ENCODE results near the gene VGF.

DNA sequence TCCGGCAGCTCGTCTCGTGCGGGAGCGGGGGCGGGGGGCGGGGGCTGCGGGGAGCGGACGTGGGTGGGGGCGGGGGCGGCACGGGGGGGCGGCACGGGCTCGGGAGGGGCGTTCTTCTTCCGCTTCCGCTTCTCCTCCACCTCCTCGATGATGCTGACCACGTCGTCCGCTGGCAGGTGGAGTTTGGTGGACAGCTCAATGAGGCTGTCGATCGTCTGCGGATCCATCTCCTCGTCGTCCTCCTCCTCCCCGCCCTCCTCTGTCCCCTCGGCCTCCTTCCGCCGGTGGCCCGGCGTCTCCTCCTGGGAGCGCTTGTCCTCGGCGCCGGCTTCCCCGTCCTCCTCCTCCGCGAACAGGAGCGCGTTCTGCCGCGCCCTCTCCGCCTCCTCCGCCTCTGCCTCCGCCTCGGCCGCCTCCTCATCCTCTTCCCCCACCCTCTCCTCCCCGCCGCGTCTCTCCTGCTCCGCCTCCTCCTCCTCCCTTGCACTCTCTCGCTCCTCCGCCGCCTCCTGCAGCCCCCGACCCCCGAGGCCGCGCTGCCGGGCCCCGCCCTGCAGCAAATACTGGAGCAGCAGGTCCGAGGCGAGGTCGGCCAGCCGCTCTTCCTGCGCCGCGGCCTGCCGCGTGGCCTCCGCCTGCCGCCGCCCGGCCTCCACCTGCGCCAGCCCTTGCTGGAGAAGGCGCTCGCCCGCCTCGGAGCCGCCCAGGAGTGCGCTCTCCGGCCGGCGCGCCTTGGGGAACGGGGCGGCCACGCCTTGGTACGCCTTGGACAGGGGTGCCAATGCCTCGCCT, 1.9 kb downstream of the VGF start:
- TF ChIP-seq, protein P1, sequence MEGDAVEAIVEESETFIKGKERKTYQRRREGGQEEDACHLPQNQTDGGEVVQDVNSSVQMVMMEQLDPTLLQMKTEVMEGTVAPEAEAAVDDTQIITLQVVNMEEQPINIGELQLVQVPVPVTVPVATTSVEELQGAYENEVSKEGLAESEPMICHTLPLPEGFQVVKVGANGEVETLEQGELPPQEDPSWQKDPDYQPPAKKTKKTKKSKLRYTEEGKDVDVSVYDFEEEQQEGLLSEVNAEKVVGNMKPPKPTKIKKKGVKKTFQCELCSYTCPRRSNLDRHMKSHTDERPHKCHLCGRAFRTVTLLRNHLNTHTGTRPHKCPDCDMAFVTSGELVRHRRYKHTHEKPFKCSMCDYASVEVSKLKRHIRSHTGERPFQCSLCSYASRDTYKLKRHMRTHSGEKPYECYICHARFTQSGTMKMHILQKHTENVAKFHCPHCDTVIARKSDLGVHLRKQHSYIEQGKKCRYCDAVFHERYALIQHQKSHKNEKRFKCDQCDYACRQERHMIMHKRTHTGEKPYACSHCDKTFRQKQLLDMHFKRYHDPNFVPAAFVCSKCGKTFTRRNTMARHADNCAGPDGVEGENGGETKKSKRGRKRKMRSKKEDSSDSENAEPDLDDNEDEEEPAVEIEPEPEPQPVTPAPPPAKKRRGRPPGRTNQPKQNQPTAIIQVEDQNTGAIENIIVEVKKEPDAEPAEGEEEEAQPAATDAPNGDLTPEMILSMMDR (IDR thresholded peaks at IDR 0.05 in 4 of 5, conservative IDR thresholded peaks at IDR 0.05 in 1 of 5): no peak
- TF ChIP-seq POLR2A (IDR thresholded peaks at IDR 0.05): no peak

All from gastrocnemius medialis (tissue), 4 donors.